GM23338 (cell line): ENCODE data around the gene KBTBD6. TPM values are rescaled to one million over a fixed set of nuclear protein-coding genes. Genes with fewer than 3 reads are reported as not detected.

Experiments used
- ATAC-seq: fragments of 200-7000 bp; cut with Tn5 transposase; 3 replicates; pipeline ENCODE4 v1.9.1; 2020
- DNase-seq: peaks from one replicate; pipeline ENCODE4 v3.0.0-alpha.2; 2015; ENCODE audit warnings: low spot score
- H2AFZ ChIP-seq: fragments of 200-600 bp; sonication (generic); 2 replicates; pipeline ENCODE4 v1.8.0; 2016; ENCODE audit warnings: antibody characterized with exemption, mild to moderate bottlenecking, moderate library complexity
- H3F3A ChIP-seq: fragments of 200-600 bp; sonication (generic); replicated peaks from 2 replicates; pipeline ENCODE4 v1.8.0; 2017; ENCODE audit warnings: antibody characterized with exemption, mixed run types, low read depth
- H3K27ac ChIP-seq: fragments of 200-600 bp; sonication (generic); 2 replicates; pipeline ENCODE4 v1.6.1; 2016; ENCODE audit warnings: low read depth
- H3K27me3 ChIP-seq: fragments of 200-600 bp; sonication (generic); 2 replicates; pipeline ENCODE4 v1.8.0; 2016; ENCODE audit warnings: mild to moderate bottlenecking, mixed run types, moderate library complexity; ENCODE audit not compliant: insufficient read depth
- H3K36me3 ChIP-seq: fragments of 200-600 bp; sonication (generic); 2 replicates; pipeline ENCODE4 v1.8.0; 2016; ENCODE audit warnings: mild to moderate bottlenecking; ENCODE audit not compliant: insufficient read depth
- H3K4me1 ChIP-seq: fragments of 200-600 bp; sonication (generic); 2 replicates; pipeline ENCODE4 v1.8.0; 2016; ENCODE audit warnings: mild to moderate bottlenecking, moderate library complexity; ENCODE audit not compliant: insufficient read depth
- H3K4me2 ChIP-seq: fragments of 200-600 bp; sonication (generic); 2 replicates; pipeline ENCODE4 v1.7.1; 2017; ENCODE audit warnings: mixed run types
- H3K4me3 ChIP-seq: fragments of 200-600 bp; sonication (generic); 2 replicates; pipeline ENCODE4 v1.6.1; 2016; ENCODE audit warnings: mixed run types
- H3K79me2 ChIP-seq: fragments of 200-600 bp; sonication (generic); replicated peaks from 2 replicates; pipeline ENCODE4 v1.8.0; 2017; ENCODE audit warnings: mild to moderate bottlenecking; ENCODE audit not compliant: insufficient read depth
- H3K9me2 ChIP-seq: fragments of 200-600 bp; sonication (generic); 2 replicates; pipeline ENCODE4 v1.8.0; 2017; ENCODE audit not compliant: insufficient read depth
- H4K20me1 ChIP-seq: fragments of 200-600 bp; sonication (generic); replicated peaks from 2 replicates; pipeline ENCODE4 v1.8.0; 2017; ENCODE audit warnings: mild to moderate bottlenecking; ENCODE audit not compliant: insufficient read depth
- H3K27ac Mint-ChIP-seq: 2 replicates; pipeline ENCODE4 v1.8.0; 2020; ENCODE audit warnings: inconsistent platforms, mild to moderate bottlenecking, moderate library complexity, mixed read lengths
- H3K27me3 Mint-ChIP-seq: 3 replicates; pipeline ENCODE4 v1.8.0; 2022; ENCODE audit warnings: low read depth, mild to moderate bottlenecking, moderate library complexity, mixed read lengths, inconsistent platforms; ENCODE audit not compliant: insufficient read depth, poor library complexity
- H3K36me3 Mint-ChIP-seq: 3 replicates; pipeline ENCODE4 v1.8.0; 2021; ENCODE audit warnings: low read depth, mild to moderate bottlenecking, inconsistent platforms, moderate library complexity, mixed read lengths
- H3K4me1 Mint-ChIP-seq: 3 replicates; pipeline ENCODE4 v1.8.0; 2020; ENCODE audit warnings: mild to moderate bottlenecking, inconsistent platforms, mixed read lengths
- H3K4me3 Mint-ChIP-seq: 3 replicates; pipeline ENCODE4 v1.8.0; 2021; ENCODE audit warnings: moderate library complexity, mild to moderate bottlenecking, inconsistent platforms, mixed read lengths
- H3K9me3 Mint-ChIP-seq: 3 replicates; pipeline ENCODE4 v1.8.0; 2020; ENCODE audit warnings: moderate library complexity, mild to moderate bottlenecking, inconsistent platforms, mixed read lengths
- CREB1 ChIP-seq: fragments of 250-450 bp; sonication (Bioruptor Pico); IDR thresholded peaks from 2 replicates; pipeline ENCODE4 v1.5.0; 2020; ENCODE audit warnings: low read depth, mild to moderate bottlenecking, moderate library complexity
- CTCF ChIP-seq, 2 experiments: fragments of 200-600 bp in 1 of 2; sonication (generic) in 1 of 2; conservative IDR thresholded peaks; 2 replicates each; pipeline versions ENCODE4 v1.5.1 to v1.6.1; 2016 to 2017; ENCODE audit warnings: antibody characterized with exemption in 2 of 2, low read depth in 2 of 2, mild to moderate bottlenecking in 2 of 2, moderate library complexity in 1 of 2
- ETS1 ChIP-seq: IDR thresholded peaks from 2 replicates; pipeline ENCODE4 v1.6.1; 2016; ENCODE audit warnings: antibody characterized with exemption
- EZH2 ChIP-seq: fragments of 200-600 bp; sonication (generic); IDR thresholded peaks from one replicate; pipeline ENCODE4 v1.8.0; 2017; ENCODE audit warnings: antibody characterized with exemption, mild to moderate bottlenecking, low read depth; ENCODE audit not compliant: unreplicated experiment
- EZH2phosphoT487 ChIP-seq: fragments of 200-600 bp; sonication (generic); IDR thresholded peaks from one replicate; pipeline ENCODE4 v1.8.1; 2018; ENCODE audit warnings: antibody characterized with exemption; ENCODE audit not compliant: unreplicated experiment
- JUNB ChIP-seq: IDR thresholded peaks from one replicate; pipeline ENCODE4 v1.6.1; 2016; ENCODE audit warnings: antibody characterized with exemption; ENCODE audit not compliant: unreplicated experiment
- NANOG ChIP-seq: IDR thresholded peaks from 2 replicates; pipeline ENCODE4 v1.6.1; 2016; ENCODE audit warnings: antibody characterized with exemption, borderline replicate concordance
- POLR2AphosphoS5 ChIP-seq: IDR thresholded peaks from 2 replicates; pipeline ENCODE4 v1.6.1; 2016; ENCODE audit warnings: antibody characterized with exemption, low read depth
- REST ChIP-seq: IDR thresholded peaks from one replicate; pipeline ENCODE4 v1.6.1; 2018; ENCODE audit warnings: antibody characterized with exemption; ENCODE audit not compliant: unreplicated experiment
- STAT1 ChIP-seq: IDR thresholded peaks from one replicate; pipeline ENCODE4 v1.6.1; 2016; ENCODE audit warnings: antibody characterized with exemption; ENCODE audit not compliant: unreplicated experiment
- ZNF114 ChIP-seq: fragments of 250-450 bp; sonication (Bioruptor Pico); IDR thresholded peaks from 2 replicates; pipeline ENCODE4 v1.5.0; 2020; ENCODE audit warnings: mild to moderate bottlenecking, moderate library complexity
- polyA plus RNA-seq: library from polyadenylated mRNA; unstranded; fragments of >200 nt; fragmentation: Nextera tagmentation; extraction: Ambion mirVana; gene quantifications from 2 replicates; pipeline ENCODE4 v1.2.1, GENCODE V29; 2016
- total RNA-seq: library from RNA; depleted of rRNA; stranded (reverse); fragments of >200 nt; shearing (Covaris generic); gene quantifications from 2 replicates; pipeline ENCODE4 v1.2.3, GENCODE V29; 2014

KBTBD6 gene
- total and polyA plus RNA-seq, 2 experiments from 2014 or later: 5.7 to 13.5 TPM

- TF ChIP-seq ETS1: no peak
- TF ChIP-seq NANOG: no peak
- TF ChIP-seq CREB1 (CRISPR knock-in tag): no peak
- TF ChIP-seq EZH2: no peak
- no peak for TF ChIP-seq JUNB
- no peak for TF ChIP-seq CTCF (conservative IDR thresholded peaks at IDR 0.05; ENCODE audit: low read depth in 2 of 2)
- no peak for TF ChIP-seq ZNF114 (CRISPR knock-in tag)
- TF ChIP-seq POLR2AphosphoS5: no peak
- TF ChIP-seq STAT1: no peak
- TF ChIP-seq EZH2phosphoT487: no peak
- TF ChIP-seq REST: no peak
These were observed 2.2 kb downstream of the KBTBD6 start (continued) for GRCh38 chr13:41130356-41130755.

GRCh38 chr13:41127701-41128100 lies 4.9 kb downstream of the KBTBD6 start:
- Mint-ChIP-seq H3K4me1 (peaks cover 21% of the 10 kb centered on the region), H3K27ac (no peak overlapping the region), H3K27me3 (peaks cover 11% of the 10 kb centered on the region), H3K9me3 (peaks cover 3% of the 10 kb centered on the region; the same call in 1 of the 3 replicates), H3K4me3 (no peak overlapping the region), H3K36me3 (peaks cover 38% of the 10 kb centered on the region)
- Histone ChIP-seq H4K20me1 (no peaks in the 10 kb centered on the region; the same call in 1 of the 2 replicates), H3K27ac (no peak overlapping the region), H3K36me3 (no peaks in the 10 kb centered on the region), H3K4me3 (no peak overlapping the region), H2AFZ (no peak overlapping the region), H3F3A (no peaks in the 10 kb centered on the region), H3K4me2 (no peak overlapping the region), H3K9me2 (no peaks in the 10 kb centered on the region), H3K4me1 (peaks cover 20% of the 10 kb centered on the region), H3K79me2 (peaks cover 39% of the 10 kb centered on the region), H3K27me3 (no peaks in the 10 kb centered on the region)
- no peak for ATAC-seq
- DNase-seq: no peak
- TF ChIP-seq CTCF (conservative IDR thresholded peaks at IDR 0.05; ENCODE audit: low read depth in 2 of 2): no peak
